Measurements from ENCODE around the gene SGMS2.

DNA sequence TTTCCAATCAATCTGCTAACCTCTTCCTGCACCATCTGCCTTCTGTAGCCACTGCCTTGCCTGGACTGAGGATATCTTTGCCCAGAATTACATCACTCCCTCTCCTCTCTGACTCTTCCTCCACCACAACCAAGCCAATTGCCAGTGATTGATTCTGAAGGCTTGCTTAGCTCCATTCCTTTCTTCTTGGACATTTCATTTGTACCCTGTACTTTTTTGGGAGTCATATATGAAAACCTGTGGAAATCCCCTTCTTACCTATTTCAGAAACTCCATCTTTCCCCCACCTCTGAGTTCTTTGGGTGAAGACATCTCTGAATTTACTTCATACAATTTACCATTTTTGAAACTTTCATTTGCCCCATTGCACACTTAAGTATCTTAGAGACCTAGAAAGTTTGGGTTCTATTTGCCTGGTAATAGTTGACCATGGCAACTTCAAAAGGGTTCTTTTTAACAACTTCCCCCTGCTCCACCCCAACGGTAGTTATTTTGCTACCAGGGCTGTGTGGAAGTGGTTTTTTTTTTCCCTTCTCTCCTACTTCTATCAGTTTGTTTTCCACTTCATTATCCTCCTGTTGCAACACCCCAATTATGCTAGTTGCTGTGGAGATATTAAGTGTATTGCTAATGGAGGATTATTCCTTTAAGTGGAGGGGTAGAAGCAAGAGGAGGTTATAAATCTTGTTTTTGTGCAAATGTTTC is 14.3 kb downstream of the SGMS2 start:
- TF ChIP-seq POLR2A (IDR thresholded peaks at IDR 0.05) (no peak), POLR2AphosphoS5 (IDR thresholded peaks at IDR 0.05) (no peak)
- TF ChIP-seq, protein P1, sequence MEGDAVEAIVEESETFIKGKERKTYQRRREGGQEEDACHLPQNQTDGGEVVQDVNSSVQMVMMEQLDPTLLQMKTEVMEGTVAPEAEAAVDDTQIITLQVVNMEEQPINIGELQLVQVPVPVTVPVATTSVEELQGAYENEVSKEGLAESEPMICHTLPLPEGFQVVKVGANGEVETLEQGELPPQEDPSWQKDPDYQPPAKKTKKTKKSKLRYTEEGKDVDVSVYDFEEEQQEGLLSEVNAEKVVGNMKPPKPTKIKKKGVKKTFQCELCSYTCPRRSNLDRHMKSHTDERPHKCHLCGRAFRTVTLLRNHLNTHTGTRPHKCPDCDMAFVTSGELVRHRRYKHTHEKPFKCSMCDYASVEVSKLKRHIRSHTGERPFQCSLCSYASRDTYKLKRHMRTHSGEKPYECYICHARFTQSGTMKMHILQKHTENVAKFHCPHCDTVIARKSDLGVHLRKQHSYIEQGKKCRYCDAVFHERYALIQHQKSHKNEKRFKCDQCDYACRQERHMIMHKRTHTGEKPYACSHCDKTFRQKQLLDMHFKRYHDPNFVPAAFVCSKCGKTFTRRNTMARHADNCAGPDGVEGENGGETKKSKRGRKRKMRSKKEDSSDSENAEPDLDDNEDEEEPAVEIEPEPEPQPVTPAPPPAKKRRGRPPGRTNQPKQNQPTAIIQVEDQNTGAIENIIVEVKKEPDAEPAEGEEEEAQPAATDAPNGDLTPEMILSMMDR (IDR thresholded peaks at IDR 0.05) = no peak

All from breast epithelium (tissue), 3 donors.